ENCODE data around the gene SETD4. TPM values are rescaled to one million over a fixed set of nuclear protein-coding genes. Genes with fewer than 3 reads are reported as not detected.

Gene SETD4
- total RNA-seq, 1 donor from 2014 or later: 25.3 TPM

- FAIRE-seq (no peak), DNase-seq (ENCODE audit: low spot score in 2 of 2) (no peak)
Measured at GRCh38 chr21:36052860-36053714, 7.2 kb downstream of the SETD4 start.

- FAIRE-seq (no peak), DNase-seq (ENCODE audit: low spot score in 2 of 2) (no peak)
Measured at GRCh38 chr21:36048357-36048756, 12.0 kb downstream of the SETD4 start.

DNA sequence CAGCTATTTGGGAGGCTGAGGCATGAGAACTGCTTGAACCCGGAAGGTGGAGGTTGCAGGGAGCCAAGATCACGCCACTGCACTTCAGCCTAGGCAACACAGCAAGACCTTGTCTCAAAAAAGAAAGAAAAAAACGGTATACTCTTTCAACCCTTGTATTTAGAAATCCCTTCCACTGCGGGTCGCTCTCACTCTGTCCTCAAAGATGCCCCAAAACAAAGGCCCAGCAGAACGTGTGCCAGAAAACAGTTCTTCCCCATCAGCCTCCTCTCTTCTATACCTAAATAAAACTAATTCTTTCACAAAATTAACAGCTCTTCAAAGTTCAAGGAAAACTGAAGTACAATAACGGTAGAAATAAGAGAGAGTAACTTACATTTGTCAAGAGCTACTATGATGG, 13.2 kb downstream of the SETD4 start:
- no peak for DNase-seq (ENCODE audit: low spot score in 2 of 2)
- FAIRE-seq: no peak

GRCh38 chr21:36045993-36046392, 14.3 kb downstream of the SETD4 start:
- DNase-seq (ENCODE audit: low spot score in 2 of 2) (no peak), FAIRE-seq (no peak)

DNA sequence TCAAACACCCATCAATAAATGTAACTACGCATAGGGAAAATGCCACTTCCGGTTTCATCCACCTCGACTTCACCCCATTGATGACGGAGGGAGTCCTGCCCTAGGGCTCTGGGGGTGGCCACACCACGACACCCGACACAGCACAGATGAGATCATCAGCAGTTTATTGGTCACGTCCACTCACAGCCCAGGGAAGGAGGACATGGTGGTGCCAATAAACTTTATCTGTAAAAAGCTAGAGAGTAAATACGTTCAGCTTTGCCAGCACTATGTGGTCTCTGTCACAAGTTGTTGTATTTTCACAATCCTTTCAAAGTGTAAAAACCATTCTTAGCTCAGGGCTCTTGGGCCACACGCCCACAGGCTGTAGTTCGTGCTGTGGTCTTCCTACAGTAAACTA, 16.3 kb downstream of the SETD4 start:
- DNase-seq (ENCODE audit: low spot score in 2 of 2) (no peak), FAIRE-seq (no peak)

DNA sequence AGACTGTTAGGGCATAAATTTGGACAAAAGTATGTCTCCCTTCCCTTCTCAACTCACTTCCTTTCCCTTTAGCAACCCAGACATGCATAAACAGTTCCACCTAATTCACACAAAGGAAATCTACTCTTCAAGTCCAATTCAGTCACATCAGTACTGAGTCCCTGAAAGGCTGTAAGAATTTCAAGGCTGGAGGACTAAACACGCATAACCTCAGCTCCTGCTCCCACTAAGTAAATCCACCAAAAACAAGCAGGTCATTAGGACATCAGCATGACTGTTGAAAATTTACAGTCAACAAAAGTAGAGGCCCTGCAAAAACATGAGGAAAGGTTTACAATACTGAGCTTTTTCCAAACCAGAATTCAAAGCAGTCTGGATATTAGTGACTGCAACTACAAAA, 18.4 kb downstream of the SETD4 start:
- FAIRE-seq (no peak), DNase-seq (ENCODE audit: low spot score in 2 of 2) (no peak)

GRCh38 chr21:36040389-36040788, 19.9 kb downstream of the SETD4 start:
- DNase-seq (ENCODE audit: low spot score in 2 of 2): no peak
- no peak for FAIRE-seq

DNA sequence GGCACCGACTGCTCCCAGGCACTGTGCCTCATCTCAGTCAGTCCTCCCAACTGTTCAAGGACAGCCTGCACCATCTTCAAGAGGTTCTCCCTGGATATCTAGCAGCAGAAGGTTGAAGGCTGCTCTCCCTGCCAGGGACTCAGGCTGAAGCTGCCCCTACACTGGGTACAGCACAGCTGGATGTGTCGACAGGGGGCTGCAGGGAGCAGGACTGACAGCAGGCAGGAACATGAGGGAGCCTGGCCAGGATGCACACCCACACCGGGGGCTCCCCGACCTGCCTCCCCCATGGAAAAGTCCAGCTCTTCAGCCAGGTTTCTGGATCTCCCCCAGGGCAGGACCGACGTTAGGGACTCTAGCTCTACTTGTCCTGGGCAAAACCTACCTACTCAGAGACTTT, 20.5 kb downstream of the SETD4 start:
- DNase-seq (ENCODE audit: low spot score in 2 of 2) (no peak), FAIRE-seq (no peak)

- no peak for DNase-seq (ENCODE audit: low spot score in 2 of 2)
- FAIRE-seq: no peak
Measured at GRCh38 chr21:36038701-36039497, 21.4 kb downstream of the SETD4 start.

- DNase-seq (ENCODE audit: low spot score in 2 of 2) (no peak), FAIRE-seq (no peak)
Measured at GRCh38 chr21:36035381-36035791, 24.9 kb downstream of the SETD4 start.

DNA sequence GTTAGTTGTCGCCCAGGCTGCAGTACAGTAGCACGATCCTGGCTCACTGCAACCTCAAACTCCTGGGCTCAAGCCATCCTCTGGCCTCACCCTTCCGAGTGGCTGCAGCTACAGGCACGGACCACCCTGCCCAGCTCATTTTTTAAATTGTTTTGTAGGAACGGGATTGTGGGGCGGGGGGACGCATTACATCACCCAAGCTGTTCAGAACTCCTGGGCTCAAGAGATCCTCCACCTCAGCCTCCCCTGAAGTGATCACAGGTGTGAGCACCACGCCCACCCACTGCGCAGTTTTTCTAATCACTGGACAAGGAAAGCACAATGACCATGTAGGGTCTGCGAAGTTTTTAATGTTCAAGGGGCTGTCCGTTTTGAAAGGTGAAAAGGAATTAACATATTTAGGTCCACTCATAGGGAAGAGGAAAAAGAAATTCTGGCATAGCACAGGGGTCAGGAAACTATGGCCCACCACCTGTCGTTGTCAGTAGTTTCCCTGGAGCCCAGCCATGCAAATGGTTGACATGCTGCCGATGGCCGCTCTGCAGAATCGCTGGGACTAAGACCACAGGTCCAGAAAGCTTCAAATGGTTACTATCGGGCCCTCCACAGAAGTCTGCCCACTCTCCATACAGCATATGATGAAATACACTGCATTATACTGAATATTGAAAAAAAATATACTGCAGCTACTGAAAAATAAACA, 26.0 kb downstream of the SETD4 start:
- DNase-seq (ENCODE audit: low spot score in 2 of 2) (no peak), FAIRE-seq (no peak)

- no peak for FAIRE-seq
- no peak for DNase-seq (ENCODE audit: low spot score in 2 of 2)
Measured at GRCh38 chr21:36032647-36033406, 27.5 kb downstream of the SETD4 start.

- FAIRE-seq (no peak), DNase-seq (ENCODE audit: low spot score in 2 of 2) (no peak)
Measured at GRCh38 chr21:36030581-36031189, 29.6 kb downstream of the SETD4 start.

DNA sequence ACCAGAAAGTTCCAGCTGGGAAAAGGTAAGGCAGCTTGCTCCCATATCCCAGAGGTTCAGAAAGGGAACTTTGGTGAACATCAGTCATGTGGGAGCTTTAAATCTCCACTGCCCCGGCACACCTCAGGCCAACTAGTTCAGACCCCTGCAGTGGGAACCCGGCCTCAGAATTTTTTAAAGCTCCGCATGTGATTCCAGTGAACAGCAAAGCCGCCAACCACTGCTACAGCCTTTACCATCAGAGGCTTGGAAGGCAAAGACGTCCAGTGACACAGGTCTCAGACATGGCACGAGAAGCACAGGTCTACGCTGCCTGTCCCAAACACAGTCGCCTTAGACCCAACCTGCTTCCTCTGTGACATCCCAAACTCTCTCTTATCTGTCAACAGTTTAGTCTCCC, 31.0 kb downstream of the SETD4 start:
- DNase-seq (ENCODE audit: low spot score in 2 of 2): no peak
- no peak for FAIRE-seq

- DNase-seq (ENCODE audit: low spot score in 2 of 2): peak; percentile 67 to 84
- no peak for FAIRE-seq
Measured at GRCh38 chr21:36028127-36029069, 31.9 kb downstream of the SETD4 start.

DNA sequence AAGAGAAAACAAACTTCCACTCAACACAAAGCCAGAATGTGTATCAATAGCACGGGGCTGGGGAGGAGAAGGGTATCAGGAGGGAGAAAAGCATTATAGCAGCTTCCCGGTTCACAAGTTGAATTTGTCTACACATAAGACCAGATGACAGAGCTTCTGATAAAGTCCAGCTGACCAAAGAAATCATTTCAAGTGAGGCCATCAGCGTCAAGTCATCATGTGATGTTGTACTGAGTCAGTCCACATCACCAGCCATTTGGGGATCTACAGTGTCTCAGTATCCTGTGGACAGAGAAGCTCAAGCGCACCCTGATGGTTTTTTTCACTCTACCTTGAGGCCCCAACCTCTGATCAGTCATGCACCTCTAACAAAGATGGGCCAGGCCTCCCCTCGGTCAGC, 33.0 kb downstream of the SETD4 start:
- FAIRE-seq (no peak), DNase-seq (ENCODE audit: low spot score in 2 of 2) (no peak)

- DNase-seq (ENCODE audit: low spot score in 2 of 2) (no peak), FAIRE-seq (no peak)
Measured at GRCh38 chr21:36024782-36025181, 35.5 kb downstream of the SETD4 start.

GRCh38 chr21:36023092-36023480, 37.2 kb downstream of the SETD4 start:
- FAIRE-seq: no peak
- DNase-seq (ENCODE audit: low spot score in 2 of 2): no peak

Measured in frontal cortex (tissue), 4 donors.